Fibroblast of peridontal ligament (primary cell): ENCODE data around the gene RAD54L.
A peak's percentile ranks its signal among the peaks of the same experiment; 100 is the strongest.
"Not testable (repeated sequence)": the region's sequence is repeated elsewhere in the genome, so short reads cannot be mapped to it uniquely, and the experiment has no call there.

Experiments
- DNase-seq: peaks from one replicate; pipeline ENCODE4 v3.0.0-alpha.2; 2010; ENCODE audit errors: extremely low read depth

The RAD54L gene

GRCh38 chr1:46247436-46248121 is at the start of gene RAD54L:
Gene RAD54L (plus strand): TSS chr1:46247763. CDS start chr1:46248406, 643 bp downstream.
- DNase-seq, result peak; percentile 99

GRCh38 chr1:46197964-46198811 is 49.4 kb upstream of the RAD54L start, which contains the start of gene POMGNT1:
Gene POMGNT1 (minus strand): TSS chr1:46198434. CDS start chr1:46197821, 613 bp downstream.
- peak; percentile 44 for DNase-seq

- peak; percentile 9 for DNase-seq
Measured at GRCh38 chr1:46199233-46199749, 48.3 kb upstream of the RAD54L start.

- peak; percentile 24 for DNase-seq
Measured at GRCh38 chr1:46203738-46204405, 43.7 kb upstream of the RAD54L start.

GRCh38 chr1:46204406-46204742 is 43.2 kb upstream of the RAD54L start:
- no peak for DNase-seq

- DNase-seq, result no peak
Measured at GRCh38 chr1:46205141-46205540, 42.4 kb upstream of the RAD54L start.

- DNase-seq, result no peak
Measured at GRCh38 chr1:46205791-46206190, 41.8 kb upstream of the RAD54L start.

GRCh38 chr1:46206399-46206798 is 41.2 kb upstream of the RAD54L start:
- no peak for DNase-seq

GRCh38 chr1:46210561-46210960 is 37.0 kb upstream of the RAD54L start:
- no peak for DNase-seq

GRCh38 chr1:46211051-46211450 is 36.5 kb upstream of the RAD54L start:
- no peak for DNase-seq

- no peak for DNase-seq
Measured at GRCh38 chr1:46215504-46215903, 32.1 kb upstream of the RAD54L start.

- DNase-seq, result no peak
Measured at GRCh38 chr1:46218443-46218842, 29.1 kb upstream of the RAD54L start.

- no peak for DNase-seq
Measured at GRCh38 chr1:46219551-46220520, 27.7 kb upstream of the RAD54L start.

- no peak for DNase-seq
Measured at GRCh38 chr1:46220808-46221207, 26.8 kb upstream of the RAD54L start.

- DNase-seq, result no peak
Measured at GRCh38 chr1:46221749-46222148, 25.8 kb upstream of the RAD54L start.

- DNase-seq, result not testable (repeated sequence)
Measured at GRCh38 chr1:46223055-46223454, 24.5 kb upstream of the RAD54L start.

GRCh38 chr1:46223472-46223943 is 24.1 kb upstream of the RAD54L start:
- DNase-seq, result peak; percentile 94

- no peak for DNase-seq
Measured at GRCh38 chr1:46224966-46225365, 22.6 kb upstream of the RAD54L start.

GRCh38 chr1:46231231-46231630 is 16.3 kb upstream of the RAD54L start:
- not testable (repeated sequence) for DNase-seq

GRCh38 chr1:46236882-46237281 is 10.7 kb upstream of the RAD54L start:
- DNase-seq, result no peak

GRCh38 chr1:46238865-46239264 is 8.7 kb upstream of the RAD54L start:
- peak; percentile 79 for DNase-seq
